Heart right ventricle (tissue), 16 donors: ENCODE measurements around the gene TAP2. TPM values are rescaled to one million over a fixed set of nuclear protein-coding genes. Genes with fewer than 3 reads are reported as not detected.

ENCODE experiments used
- ATAC-seq, 8 donors: fragments of 200-7000 bp; cut with Tn5 transposase; one replicate each; pipeline ENCODE4 v1.9.1; 2020; ENCODE audit warnings: mild to moderate bottlenecking in 8 of 8, moderate library complexity in 8 of 8, moderate number of reproducible peaks in 1 of 8
- DNase-seq, 2 donors: peaks; one replicate each; pipeline ENCODE4 v3.0.0-alpha.2; 2020
- H3K27ac ChIP-seq, 10 donors: fragments of 200-600 bp; sonication (generic) in 2 of 10; one replicate each; pipeline versions ENCODE4 v1.5.0 to v1.8.0; 2020 to 2022; ENCODE audit warnings: mild to moderate bottlenecking in 3 of 10
- H3K27me3 ChIP-seq, 7 donors: fragments of 200-600 bp; one replicate each; pipeline ENCODE4 v1.8.0; 2021 to 2022; ENCODE audit warnings: mild to moderate bottlenecking in 2 of 7
- H3K36me3 ChIP-seq, 9 donors: fragments of 200-600 bp; sonication (generic) in 1 of 9; one replicate each; pipeline versions ENCODE4 v1.5.0 to v1.8.0; 2020 to 2022; ENCODE audit warnings: mild to moderate bottlenecking in 2 of 9
- H3K4me1 ChIP-seq, 9 donors: fragments of 200-600 bp; sonication (generic) in 1 of 9; one replicate each; pipeline versions ENCODE4 v1.5.0 to v1.8.0; 2020 to 2022; ENCODE audit warnings: mild to moderate bottlenecking in 4 of 9
- H3K4me3 ChIP-seq, 10 donors: fragments of 200-600 bp; sonication (generic) in 2 of 10; one replicate each; pipeline versions ENCODE4 v1.5.0 to v1.8.0; 2020 to 2022; ENCODE audit warnings: mild to moderate bottlenecking in 7 of 10, moderate library complexity in 2 of 10
- H3K9me3 ChIP-seq, 11 donors: fragments of 200-600 bp in 10 of 11; sonication (generic) in 2 of 11; one replicate each; pipeline versions ENCODE4 v1.5.0 to v1.8.0; 2013 to 2022; ENCODE audit warnings: mild to moderate bottlenecking in 2 of 11, control low read depth in 1 of 11, moderate library complexity in 1 of 11
- WGBS, 2 donors: extraction: QIAGEN DNeasy Blood & Tissue Kit; methylation state at CpG; one replicate each; pipeline ENCODE4 v1.1.7; 2013; ENCODE audit warnings: inconsistent platforms in 1 of 2; 5-methylcytosine and 5-hydroxymethylcytosine counted together
- intact Hi-C, 10 donors: fragments of 100-400 bp; cut with DNase I; formaldehyde crosslinking; loops; one replicate each; pipeline versions ENCODE4 v1.11.1 to v1.14.2; 2022
- polyA plus RNA-seq, 2 donors: library from polyadenylated mRNA; stranded (reverse); fragments of 200-250 nt; gene quantifications; one replicate each; pipeline ENCODE4 v1.2.3, GENCODE V29; 2013
- total RNA-seq, 10 donors: library from RNA; stranded (reverse); fragmentation: NEBNext Ultra II Directional in 3 of 10; extraction: Animal tissue kit (Norgen Biotek cat#: 25700) in 3 of 10; gene quantifications; one replicate each; pipeline versions ENCODE4 v1.2.1 to v1.2.4, GENCODE V29; 2021 to 2023
- TF ChIP-seq, protein P1 (sequence below), 9 donors: fragments of 200-600 bp; sonication (generic) in 2 of 9; IDR thresholded peaks; one replicate each; pipeline versions ENCODE4 v1.5.0 to v1.8.0; 2021 to 2022; ENCODE audit warnings: antibody characterized with exemption in 9 of 9, mild to moderate bottlenecking in 5 of 9, moderate library complexity in 1 of 9
- donor health status: Arrhythmogenic right ventricular cardiomyopathy.
- donor health status: ischemic (EF 13 %, LVEDD 7.1; RV severe dilation, severe dysfunction).
- donor health status: healthy with polysubstance abuse.
- donor health status: DM: no; HTN: yes; CAD: no.
- donor health status: DM: no; HTN: no; CAD: no.
- donor health status: ischemic (EF 25% LVEDD 6.9; RV normal size, moderate dysfunction).
- donor health status: ischemic (EF 25% LVEDD 5.7; RV mildly dilated, moderate dysfunction).
- donor health status: healthy.
- donor health status: DM: yes; HTN: yes; CAD: no.
- donor health status: Ischemic cardiomyopathy.
- donor health status: ischemic (EF 35%, LVEDD 5.7; RV mildly dilated, moderate dysfunction).
- donor health status: nonischemic (EF 11% LVEDD 7.7; RV severe dilation, severe dysfunction).
- donor health status: DM: yes; HTN: yes; CAD: no.
- donor health status: PGD.
- donor health status: ischemic (EF 29% LVEDD 5.4; RV normal size, mild dysfunction).
- donor health status: nonischemic (EF 23%, LVEDD 6.1; RV moderate dilation, normal function).

The TAP2 gene
- total and polyA plus RNA-seq, 12 donors = 8.8 to 92.1 (median 13.5) TPM

- TF ChIP-seq, protein P1, sequence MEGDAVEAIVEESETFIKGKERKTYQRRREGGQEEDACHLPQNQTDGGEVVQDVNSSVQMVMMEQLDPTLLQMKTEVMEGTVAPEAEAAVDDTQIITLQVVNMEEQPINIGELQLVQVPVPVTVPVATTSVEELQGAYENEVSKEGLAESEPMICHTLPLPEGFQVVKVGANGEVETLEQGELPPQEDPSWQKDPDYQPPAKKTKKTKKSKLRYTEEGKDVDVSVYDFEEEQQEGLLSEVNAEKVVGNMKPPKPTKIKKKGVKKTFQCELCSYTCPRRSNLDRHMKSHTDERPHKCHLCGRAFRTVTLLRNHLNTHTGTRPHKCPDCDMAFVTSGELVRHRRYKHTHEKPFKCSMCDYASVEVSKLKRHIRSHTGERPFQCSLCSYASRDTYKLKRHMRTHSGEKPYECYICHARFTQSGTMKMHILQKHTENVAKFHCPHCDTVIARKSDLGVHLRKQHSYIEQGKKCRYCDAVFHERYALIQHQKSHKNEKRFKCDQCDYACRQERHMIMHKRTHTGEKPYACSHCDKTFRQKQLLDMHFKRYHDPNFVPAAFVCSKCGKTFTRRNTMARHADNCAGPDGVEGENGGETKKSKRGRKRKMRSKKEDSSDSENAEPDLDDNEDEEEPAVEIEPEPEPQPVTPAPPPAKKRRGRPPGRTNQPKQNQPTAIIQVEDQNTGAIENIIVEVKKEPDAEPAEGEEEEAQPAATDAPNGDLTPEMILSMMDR (IDR thresholded peaks at IDR 0.05) = no peak
- intact Hi-C loops = no loop called here
- ATAC-seq = no peak
Observed at GRCh38 chr6:32847004-32847403, 8.5 kb upstream of the TAP2 start.

DNA sequence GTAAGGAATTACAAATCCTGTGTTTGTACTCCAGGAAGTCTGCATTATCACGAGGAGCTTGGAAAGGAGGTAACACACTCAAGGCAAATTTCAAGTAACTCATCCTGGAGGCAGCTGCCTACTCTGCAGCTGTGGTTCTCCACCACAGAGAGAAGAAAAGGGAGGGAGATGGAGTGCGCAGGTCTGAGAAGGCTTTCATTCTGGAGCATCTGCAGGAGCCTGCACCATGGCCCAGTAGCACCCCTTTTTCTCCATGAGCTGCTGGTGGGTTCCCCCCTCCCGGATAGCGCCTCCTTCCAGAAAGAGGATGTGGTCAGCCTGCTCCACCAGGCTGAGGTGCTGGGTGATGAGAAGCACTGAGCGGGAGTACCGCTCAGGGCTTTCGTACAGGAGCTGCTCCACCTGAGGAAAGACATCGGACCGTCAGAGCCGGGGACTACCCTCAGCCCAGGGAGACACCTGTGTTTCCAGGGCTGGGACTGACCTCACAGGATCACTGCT, 6.9 kb upstream of the TAP2 start:
- Histone ChIP-seq H3K4me3 (peak overlapping the region in 9 of 10 donors; percentile 71 to 98 (median 79)), H3K4me1 (peaks cover 5 to 88% (median 34%) of the 10 kb centered on the region in 9 donors), H3K9me3 (no peaks in the 10 kb centered on the region), H3K27me3 (no peaks in the 10 kb centered on the region), H3K36me3 (peaks cover 0 to 81% (median 45%) of the 10 kb centered on the region in 9 donors), H3K27ac (peak overlapping the region in 9 of 10 donors; percentile 92 to 100 (median 96))
- TF ChIP-seq, protein P1 (IDR thresholded peaks at IDR 0.05) = no peak
- intact Hi-C loops = no loop called here
- WGBS, 2 donors = 62 to 64% methylated on average over 10 of the region's 10 CpGs
- ATAC-seq = no peak
- no peak for DNase-seq

More at GRCh38 chr6:32847004-32847403, 8.5 kb upstream of the TAP2 start:
- H3K4me3 ChIP-seq = peak overlapping the region in 1 of 10 donors; percentile 3
- H3K27me3 ChIP-seq = no peaks in the 10 kb centered on the region
- H3K9me3 ChIP-seq = no peaks in the 10 kb centered on the region
- peaks cover 5 to 88% (median 43%) of the 10 kb centered on the region in 9 donors for H3K4me1 ChIP-seq
- DNase-seq = no peak
- H3K36me3 ChIP-seq = peaks cover 0 to 81% (median 49%) of the 10 kb centered on the region in 9 donors
- peak overlapping the region in 1 of 10 donors; percentile 92 for H3K27ac ChIP-seq
- WGBS, 2 donors = 92 to 93% methylated on average over 10 of the region's 10 CpGs

- TF ChIP-seq, protein P1 (IDR thresholded peaks at IDR 0.05) = no peak
- peaks cover 5 to 85% (median 32%) of the 10 kb centered on the region in 9 donors for H3K4me1 ChIP-seq
- H3K36me3 ChIP-seq = peaks cover 0 to 81% (median 42%) of the 10 kb centered on the region in 9 donors
- ATAC-seq (no peak), DNase-seq (no peak)
- H3K4me3 ChIP-seq = peak overlapping the region; percentile 44 to 98 (median 78)
- H3K27me3 ChIP-seq = no peaks in the 10 kb centered on the region
- H3K9me3 ChIP-seq = no peaks in the 10 kb centered on the region
- peak overlapping the region; percentile 87 to 100 (median 96) for H3K27ac ChIP-seq
- intact Hi-C loops = loop anchor here in 3 of 10 donors (1.0 kb wide), 3 partner anchors 7 to 9 kb away; partner anchors contain the start of genes PSMB9 (in 1 of the 3) and TAP1 (in 1 of the 3)
- WGBS, 2 donors = 28 to 29% methylated on average over 19 of the region's 19 CpGs
Observed at GRCh38 chr6:32844839-32845383, 6.4 kb upstream of the TAP2 start.

DNA sequence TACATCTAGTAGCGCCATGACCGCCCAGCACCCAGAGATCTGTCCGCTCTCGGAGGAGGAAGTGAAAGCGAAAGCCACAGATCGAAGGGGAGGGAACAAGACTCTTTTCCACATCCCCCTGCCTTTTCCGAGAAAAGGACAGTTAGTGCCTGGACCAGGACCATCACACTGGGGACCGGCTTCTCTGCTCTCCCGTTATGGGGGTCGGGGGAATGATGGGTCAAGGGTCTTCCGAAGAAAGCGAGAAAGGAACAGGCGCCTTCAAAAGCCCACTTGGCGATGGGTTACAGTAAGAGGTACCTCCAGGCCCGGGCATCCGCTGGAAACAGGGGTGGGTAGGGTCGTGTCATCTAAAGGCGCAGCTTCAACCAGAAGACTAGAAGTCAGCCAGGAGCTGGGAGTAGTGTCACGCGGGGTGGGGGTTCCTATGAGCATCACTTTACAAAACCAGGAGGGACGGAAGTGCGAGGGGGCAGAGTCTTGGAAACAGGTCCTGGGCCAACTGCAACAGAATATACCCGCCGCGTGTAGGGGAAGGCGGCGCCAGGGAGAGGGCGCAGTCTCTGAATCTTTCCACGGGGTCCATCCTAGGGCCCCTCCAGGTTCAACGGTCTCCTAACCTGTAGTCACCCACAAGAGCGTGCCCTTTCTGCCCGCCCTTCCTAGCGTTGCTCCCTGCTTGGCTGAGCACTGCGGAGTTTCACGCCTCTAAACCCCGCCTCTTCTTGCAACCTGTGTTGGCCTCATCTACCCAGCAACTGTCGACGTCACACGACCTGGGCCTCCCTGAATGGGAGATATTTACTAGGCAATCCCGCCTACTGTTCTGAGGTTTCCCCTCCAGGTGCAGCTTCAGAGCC, 5.7 kb upstream of the TAP2 start, which contains the start of gene PSMB8:
TSS of gene PSMB8 (minus strand) at position 69 of the 860 bp plus-strand sequence. CDS start at position 18, 51 bp downstream.
- WGBS, 2 donors = 0 to 1% methylated on average over 40 of the region's 40 CpGs

More for the DNA sequence above, 5.7 kb upstream of the TAP2 start, which contains the start of gene PSMB8:
- peak within 1 kb of the TSS; percentile 87 to 100 (median 96) for H3K27ac ChIP-seq
- H3K27me3 ChIP-seq = no peaks in the 10 kb centered on the region
- intact Hi-C loops = loop anchor here in 3 of 10 donors (1.0 kb wide), 3 partner anchors 8 to 10 kb away; partner anchors contain the start of genes PSMB9 (in 1 of the 3) and TAP1 (in 1 of the 3)
- DNase-seq (peak; percentile 93 to 97), ATAC-seq (peak; percentile 95 to 98 (median 97))
- TF ChIP-seq, protein P1 (IDR thresholded peaks at IDR 0.05) = peak in 6 of 9 donors; percentile 9 to 55 (median 34)
- H3K36me3 ChIP-seq = peaks cover 0 to 76% (median 40%) of the 10 kb centered on the region in 9 donors
- H3K4me3 ChIP-seq = peak within 1 kb of the TSS; percentile 44 to 98 (median 78)
- H3K9me3 ChIP-seq = no peaks in the 10 kb centered on the region
- H3K4me1 ChIP-seq = peaks cover 5 to 85% (median 32%) of the 10 kb centered on the region in 9 donors
